K562 (cell line): ENCODE results near the gene NEXN. TPM values are rescaled to one million over a fixed set of nuclear protein-coding genes. Genes with fewer than 3 reads are reported as not detected.

Experiments
- ATF7 ChIP-seq: fragments of 450-650 bp; IDR thresholded peaks from 2 replicates; pipeline ENCODE4 v1.7.1; 2014; ENCODE audit warnings: mild to moderate bottlenecking, moderate library complexity
- BCOR ChIP-seq: fragments of 450-650 bp; IDR thresholded peaks from 2 replicates; pipeline ENCODE4 v1.6.1; 2016
- BRCA1 ChIP-seq, 2 experiments: fragments of 450-650 bp in 1 of 2; sonication (generic) in 1 of 2; formaldehyde crosslinking in 1 of 2; IDR thresholded peaks; 2 replicates each; pipeline versions ENCODE4 v1.5.0 to v1.6.1; 2017 to 2020; ENCODE audit warnings: mild to moderate bottlenecking in 1 of 2, missing genetic modification reagents in 1 of 2
- DACH1 ChIP-seq: fragments of 450-650 bp; IDR thresholded peaks from 2 replicates; pipeline ENCODE4 v1.6.1; 2018; ENCODE audit not compliant: partially characterized antibody
- FOXA3 ChIP-seq, 2 experiments: fragments of 450-650 bp in 1 of 2; sonication (generic) in 1 of 2; formaldehyde crosslinking; IDR thresholded peaks in 1 of 2; conservative IDR thresholded peaks in 1 of 2; 2 replicates each; pipeline versions ENCODE4 v1.4.0 to v1.8.0; 2020 to 2022; ENCODE audit warnings: mild to moderate bottlenecking in 2 of 2, missing genetic modification reagents in 1 of 2
- FOXM1 ChIP-seq, 2 experiments: fragments of 450-650 bp in 1 of 2; sonication (generic) in 1 of 2; formaldehyde crosslinking in 1 of 2; IDR thresholded peaks; 2 replicates each; pipeline versions ENCODE4 v1.6.1 to v1.9.0; 2017 to 2022; ENCODE audit warnings: low read depth in 2 of 2, mild to moderate bottlenecking in 2 of 2, missing genetic modification reagents in 1 of 2, moderate library complexity in 1 of 2
- GABPA ChIP-seq: fragments of 200-800 bp; sonication (Bioruptor generic); conservative IDR thresholded peaks from 2 replicates; pipeline ENCODE4 v1.6.1; 2016; ENCODE audit warnings: low read depth, missing genetic modification characterization, missing compliant biosample characterization
- GABPB2 ChIP-seq: fragments of 250-450 bp; sonication (Bioruptor Pico); conservative IDR thresholded peaks from 2 replicates; pipeline ENCODE4 v1.5.1; 2021; ENCODE audit warnings: mild to moderate bottlenecking
- HCFC1 ChIP-seq: IDR thresholded peaks from 2 replicates; pipeline ENCODE4 v1.6.1; 2012; ENCODE audit warnings: low read depth, low read length, improper control_type of control experiment
- IRF1 ChIP-seq: sonication (generic); formaldehyde crosslinking; IDR thresholded peaks from 2 replicates; pipeline ENCODE4 v1.8.0; 2022; ENCODE audit warnings: missing genetic modification reagents, mild to moderate bottlenecking, borderline replicate concordance
- KLF1 ChIP-seq: fragments of 450-650 bp; IDR thresholded peaks from 2 replicates; pipeline ENCODE4 v1.6.1; 2016; ENCODE audit warnings: missing genetic modification characterization, missing compliant biosample characterization
- LARP7 ChIP-seq: fragments of 450-650 bp; IDR thresholded peaks from 2 replicates; pipeline ENCODE4 v1.6.1; 2016
- MTA1 ChIP-seq: fragments of 450-650 bp; IDR thresholded peaks from 2 replicates; pipeline ENCODE4 v1.6.1; 2017; ENCODE audit warnings: borderline replicate concordance
- PHB ChIP-seq: fragments of 250-450 bp; sonication (Bioruptor Pico); IDR thresholded peaks from 2 replicates; pipeline ENCODE4 v1.5.0; 2021
- POLR2AphosphoS2 ChIP-seq: IDR thresholded peaks from 2 replicates; pipeline ENCODE4 v1.6.1; 2012; ENCODE audit warnings: low read length, improper control_type of control experiment
- SIN3A ChIP-seq, 2 experiments: fragments of 150-350 bp in 1 of 2; IDR thresholded peaks; 2 replicates each; pipeline ENCODE4 v1.6.1; 2011 to 2016; ENCODE audit warnings: borderline replicate concordance in 2 of 2, low read depth in 2 of 2, low read length in 2 of 2, mild to moderate bottlenecking in 2 of 2, moderate library complexity in 2 of 2; ENCODE audit not compliant: control insufficient read depth in 1 of 2
- SMARCE1 ChIP-seq: fragments of 450-650 bp; IDR thresholded peaks from 2 replicates; pipeline ENCODE4 v1.7.1; 2016; ENCODE audit warnings: mild to moderate bottlenecking
- SPI1 ChIP-seq: IDR thresholded peaks from 2 replicates; pipeline ENCODE4 v1.6.1; 2011; ENCODE audit warnings: low read depth, low read length, control low read depth, borderline replicate concordance
- STAT5A ChIP-seq: IDR thresholded peaks from 2 replicates; pipeline ENCODE4 v1.6.1; 2012; ENCODE audit warnings: low read length, inconsistent platforms, borderline replicate concordance
- TEAD1 ChIP-seq, 2 experiments: fragments of 450-650 bp in 1 of 2; sonication (generic) in 1 of 2; formaldehyde crosslinking; IDR thresholded peaks; 2 replicates each; pipeline versions ENCODE4 v1.4.0 to v1.8.0; 2020 to 2022; ENCODE audit warnings: mild to moderate bottlenecking in 2 of 2, missing genetic modification reagents in 1 of 2
- U2AF2 ChIP-seq: fragments of 200-400 bp; formaldehyde crosslinking; optimal IDR thresholded peaks from 2 replicates; pipeline ENCODE3; 2017; ENCODE audit warnings: low read depth, mild to moderate bottlenecking, low read length
- ZNF41 ChIP-seq: fragments of 250-450 bp; sonication (Bioruptor Pico); conservative IDR thresholded peaks from 2 replicates; pipeline ENCODE4 v1.4.0; 2020; ENCODE audit warnings: mild to moderate bottlenecking
- ZNF707 ChIP-seq: fragments of 250-450 bp; sonication (Bioruptor Pico); conservative IDR thresholded peaks from 2 replicates; pipeline ENCODE4 v1.8.0; 2022; ENCODE audit warnings: inconsistent platforms, mild to moderate bottlenecking, moderate library complexity
- polyA plus RNA-seq, 8 experiments: library from polyadenylated mRNA; depleted of rRNA in 4 of 8; stranded (reverse) in 5 of 8; unstranded in 3 of 8; fragments of >200 nt; fragmentation: Nextera tagmentation in 2 of 8; fragmentation: Illumina TruSeq in 1 of 8; extraction: Ambion mirVana in 2 of 8; extraction: Trizol in 1 of 8; gene quantifications; 2 replicates each; pipeline versions ENCODE4 v1.2.1 to v1.2.3, GENCODE V29; 2011 to 2014; ENCODE audit warnings: inconsistent platforms in 1 of 8, missing spikeins in 1 of 8
- total RNA-seq, 7 experiments: library from RNA; depleted of rRNA in 6 of 7; stranded (reverse); fragments of >200 nt in 6 of 7; fragmentation: Illumina TruSeq in 2 of 7; extraction: Trizol in 2 of 7; gene quantifications; 2 replicates each; pipeline versions ENCODE4 v1.2.1 to v1.2.3, GENCODE V29; 2011 to 2021; ENCODE audit warnings: low replicate concordance in 1 of 7
- TF ChIP-seq, protein P1 (sequence below): fragments of 450-650 bp; IDR thresholded peaks from 2 replicates; pipeline ENCODE4 v1.6.1; 2018; ENCODE audit not compliant: partially characterized antibody

Gene NEXN
- total and polyA plus RNA-seq, 9 of the 15 experiments (the other 6 are each of a cell fraction or from before 2014, with no cell fraction given) = 0.18 to 1.8 (median 0.76) TPM

DNA sequence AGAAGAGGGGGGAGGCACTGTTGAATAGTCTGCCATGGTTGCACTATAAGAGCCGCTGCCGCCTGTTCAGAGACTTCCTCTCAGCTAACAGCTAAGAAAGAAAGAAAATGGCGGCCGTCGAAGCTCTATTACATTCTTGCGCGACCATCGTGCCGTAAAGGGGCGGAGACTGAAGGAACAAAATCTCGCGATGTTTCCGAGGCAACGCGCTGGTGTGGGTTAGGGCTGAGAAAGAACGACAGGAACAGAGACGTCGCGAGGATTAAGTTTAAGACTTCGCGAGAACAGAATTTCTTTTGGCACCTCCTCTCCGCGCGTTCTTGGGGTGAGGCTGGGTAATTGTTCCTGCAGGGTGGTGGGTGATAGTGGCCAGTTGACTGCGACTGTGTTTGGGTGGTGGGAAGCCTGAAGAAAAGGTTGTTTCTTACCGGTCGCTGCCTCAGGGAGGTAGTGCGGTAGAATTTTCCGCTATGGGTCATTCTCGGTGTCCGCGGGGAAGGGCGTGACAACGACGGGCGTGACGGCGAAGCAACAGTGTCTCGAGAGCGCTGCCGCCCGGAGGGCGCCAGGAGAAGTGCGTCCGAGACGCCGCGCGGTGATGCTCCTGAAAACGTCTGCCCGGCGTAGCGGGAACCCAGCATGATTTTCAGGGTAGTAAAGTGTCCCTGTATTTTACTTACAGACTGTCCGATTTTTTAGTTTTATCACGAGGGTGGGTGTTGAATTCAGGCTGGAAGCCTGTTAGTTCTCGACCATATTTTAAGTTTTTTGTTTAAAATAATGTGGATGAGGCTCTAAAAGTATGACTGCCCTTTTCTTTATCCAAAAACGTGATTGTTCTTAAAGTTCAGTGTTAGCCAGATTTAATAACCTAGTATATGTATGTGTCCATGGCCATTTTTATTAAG is 90.8 kb downstream of the NEXN start, which contains the start of gene FUBP1 (continued):
- TF ChIP-seq FOXA3 (CRISPR knock-in tag; conservative IDR thresholded peaks at IDR 0.05 in 1 of 2, IDR thresholded peaks at IDR 0.05 in 1 of 2) (no peak), GABPB2 (CRISPR knock-in tag) (no peak), HCFC1 (peak; percentile 51), KLF1 (tag) (peak; percentile 38; the same call in 1 of the 2 replicates), SMARCE1 (no peak), DACH1 (no peak), IRF1 (CRISPR knock-in tag) (no peak), ZNF707 (CRISPR knock-in tag) (no peak), ATF7 (peak; percentile 84), STAT5A (peak; percentile 11; the same call in 1 of the 2 replicates), PHB (CRISPR knock-in tag) (no peak), BCOR (no peak), ZNF41 (CRISPR knock-in tag) (no peak), SIN3A (IDR thresholded peaks at IDR 0.05; ENCODE audit: borderline replicate concordance in 2 of 2, control insufficient read depth in 1 of 2, low read depth in 2 of 2, low read length in 2 of 2) (peak; percentile 61 to 62; a peak in 2 of 4 replicates), TEAD1 (CRISPR knock-in tag; IDR thresholded peaks at IDR 0.05) (no peak), MTA1 (no peak), U2AF2 (no peak), SPI1 (peak; percentile 71), LARP7 (0 out of 2 replicates have a peak, but pooled peaks have one; percentile 45), POLR2AphosphoS2 (peak; percentile 75; the same call in 1 of the 2 replicates), BRCA1 (IDR thresholded peaks at IDR 0.05) (no peak), BRCA1 (CRISPR knock-in tag; IDR thresholded peaks at IDR 0.05) (no peak), FOXM1 (IDR thresholded peaks at IDR 0.05; ENCODE audit: low read depth) (0 out of 2 replicates have a peak, but pooled peaks have one; percentile 38), FOXM1 (CRISPR knock-in tag; IDR thresholded peaks at IDR 0.05; ENCODE audit: low read depth) (peak; percentile 77; the same call in 1 of the 2 replicates), GABPA (tag) (peak; percentile 19; the same call in 1 of the 2 replicates)
- TF ChIP-seq, protein P1, sequence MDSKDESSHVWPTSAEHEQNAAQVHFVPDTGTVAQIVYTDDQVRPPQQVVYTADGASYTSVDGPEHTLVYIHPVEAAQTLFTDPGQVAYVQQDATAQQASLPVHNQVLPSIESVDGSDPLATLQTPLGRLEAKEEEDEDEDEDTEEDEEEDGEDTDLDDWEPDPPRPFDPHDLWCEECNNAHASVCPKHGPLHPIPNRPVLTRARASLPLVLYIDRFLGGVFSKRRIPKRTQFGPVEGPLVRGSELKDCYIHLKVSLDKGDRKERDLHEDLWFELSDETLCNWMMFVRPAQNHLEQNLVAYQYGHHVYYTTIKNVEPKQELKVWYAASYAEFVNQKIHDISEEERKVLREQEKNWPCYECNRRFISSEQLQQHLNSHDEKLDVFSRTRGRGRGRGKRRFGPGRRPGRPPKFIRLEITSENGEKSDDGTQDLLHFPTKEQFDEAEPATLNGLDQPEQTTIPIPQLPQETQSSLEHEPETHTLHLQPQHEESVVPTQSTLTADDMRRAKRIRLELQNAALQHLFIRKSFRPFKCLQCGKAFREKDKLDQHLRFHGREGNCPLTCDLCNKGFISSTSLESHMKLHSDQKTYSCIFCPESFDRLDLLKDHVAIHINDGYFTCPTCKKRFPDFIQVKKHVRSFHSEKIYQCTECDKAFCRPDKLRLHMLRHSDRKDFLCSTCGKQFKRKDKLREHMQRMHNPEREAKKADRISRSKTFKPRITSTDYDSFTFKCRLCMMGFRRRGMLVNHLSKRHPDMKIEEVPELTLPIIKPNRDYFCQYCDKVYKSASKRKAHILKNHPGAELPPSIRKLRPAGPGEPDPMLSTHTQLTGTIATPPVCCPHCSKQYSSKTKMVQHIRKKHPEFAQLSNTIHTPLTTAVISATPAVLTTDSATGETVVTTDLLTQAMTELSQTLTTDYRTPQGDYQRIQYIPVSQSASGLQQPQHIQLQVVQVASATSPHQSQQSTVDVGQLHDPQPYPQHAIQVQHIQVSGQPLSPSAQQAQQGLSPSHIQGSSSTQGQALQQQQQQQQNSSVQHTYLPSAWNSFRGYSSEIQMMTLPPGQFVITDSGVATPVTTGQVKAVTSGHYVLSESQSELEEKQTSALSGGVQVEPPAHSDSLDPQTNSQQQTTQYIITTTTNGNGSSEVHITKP = peak; percentile 36
